Putamen (tissue), 1 donor: ENCODE data around the gene ATP7B.
"Not testable (repeated sequence)": the region's sequence is repeated elsewhere in the genome, so short reads cannot be mapped to it uniquely, and the experiment has no call there.

Experiments used
- DNase-seq: peaks from one replicate; pipeline ENCODE4 v3.0.0-alpha.2; 2016; ENCODE audit warnings: low spot score

Gene ATP7B

DNA sequence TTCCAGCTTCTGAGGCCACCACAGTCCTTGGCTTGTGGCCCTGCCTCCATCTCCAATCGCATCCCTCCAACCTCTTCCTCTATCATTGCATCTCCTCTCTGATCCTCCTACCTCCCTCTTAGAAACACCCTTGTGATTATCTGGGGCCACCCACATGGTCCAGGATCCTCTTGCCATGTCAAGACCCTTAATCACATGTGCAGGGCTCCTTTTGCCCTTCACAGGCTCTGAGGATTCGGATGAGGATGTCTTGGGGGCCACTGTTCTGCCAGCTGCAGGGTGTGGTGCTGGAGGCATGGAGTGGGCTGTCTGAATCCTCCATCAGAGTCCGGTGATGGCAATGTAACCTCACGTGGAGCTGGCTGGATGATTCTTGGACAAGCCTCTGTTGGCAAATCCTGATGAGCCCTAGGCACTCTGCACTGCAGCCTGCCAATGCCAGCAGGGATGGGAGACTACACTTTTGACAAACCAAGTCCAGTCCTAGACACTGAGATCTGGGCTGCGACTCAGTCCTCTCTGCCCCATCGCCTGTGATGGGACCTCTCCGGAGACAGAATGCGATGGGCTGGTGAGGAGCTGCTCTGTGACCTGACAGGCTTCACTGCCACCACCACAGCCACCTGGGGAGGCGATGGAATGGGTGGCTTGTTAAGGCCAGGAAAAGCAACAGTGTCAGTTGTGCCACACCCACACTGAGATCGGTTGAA, 88.3 kb downstream of the ATP7B start:
- DNase-seq = no peak

DNA sequence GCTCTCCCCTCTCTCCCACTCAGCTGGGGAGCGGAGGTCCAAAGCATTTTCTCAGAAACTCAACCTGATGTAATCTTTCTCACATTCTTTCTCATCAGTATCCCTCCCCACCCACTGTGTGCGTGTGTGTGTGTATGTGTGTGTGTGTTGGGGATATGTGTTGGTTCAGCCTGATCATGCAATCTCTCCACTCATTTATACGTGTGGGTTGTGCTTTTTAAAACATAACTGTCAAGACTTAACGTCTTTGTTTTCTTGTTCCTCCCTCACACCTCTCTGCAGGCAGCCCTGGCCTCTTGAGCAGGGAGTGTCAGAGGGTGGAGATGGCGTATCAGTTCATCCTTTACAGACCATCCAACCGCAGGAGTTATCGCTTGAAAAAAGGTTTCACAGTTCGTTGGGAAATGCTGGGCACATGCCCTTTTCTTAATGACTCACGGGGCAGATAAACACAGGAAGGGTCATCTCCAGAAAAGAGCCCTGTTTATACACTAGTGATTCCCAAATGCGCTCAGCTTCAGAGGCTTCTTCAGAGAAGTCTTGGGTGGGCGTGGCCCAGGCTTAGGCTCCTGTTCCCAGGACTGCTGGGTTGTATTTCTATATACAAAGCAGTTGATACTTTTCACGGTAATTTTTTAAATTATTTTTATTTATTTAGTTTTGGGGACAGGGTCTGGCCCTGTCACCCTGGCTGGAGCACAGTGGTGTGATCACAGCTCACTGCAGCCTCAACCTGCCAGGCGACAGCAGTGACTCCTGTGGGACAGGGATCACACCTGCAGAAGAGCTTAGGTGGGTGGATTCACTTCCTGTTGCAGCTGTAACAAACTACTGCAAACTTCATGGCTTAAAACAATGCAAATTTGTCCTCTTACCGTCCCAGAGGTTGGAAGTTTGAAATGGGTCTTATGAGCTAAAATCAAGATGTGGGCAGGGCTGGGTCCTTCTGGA, 89.2 kb downstream of the ATP7B start:
- no peak for DNase-seq

DNA sequence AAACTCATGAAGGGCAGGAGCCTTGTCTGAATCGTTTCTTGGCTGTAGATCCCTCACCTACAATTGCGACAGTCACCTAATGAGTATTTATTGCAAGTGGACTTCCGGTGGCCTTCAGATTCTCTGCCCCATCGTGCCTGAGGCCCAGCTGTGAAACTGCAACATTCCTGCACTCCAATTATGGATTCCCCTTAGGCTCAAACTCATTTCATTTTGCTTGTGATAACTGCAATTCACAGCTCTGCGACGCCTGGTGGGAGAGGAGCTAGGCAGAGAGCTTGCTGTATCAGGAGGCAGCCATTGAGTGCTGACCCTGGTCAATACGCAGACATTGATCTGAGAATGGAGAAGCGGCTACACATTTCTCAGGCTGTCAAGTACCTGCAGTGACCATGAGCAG, 90.5 kb downstream of the ATP7B start:
- no peak for DNase-seq

DNA sequence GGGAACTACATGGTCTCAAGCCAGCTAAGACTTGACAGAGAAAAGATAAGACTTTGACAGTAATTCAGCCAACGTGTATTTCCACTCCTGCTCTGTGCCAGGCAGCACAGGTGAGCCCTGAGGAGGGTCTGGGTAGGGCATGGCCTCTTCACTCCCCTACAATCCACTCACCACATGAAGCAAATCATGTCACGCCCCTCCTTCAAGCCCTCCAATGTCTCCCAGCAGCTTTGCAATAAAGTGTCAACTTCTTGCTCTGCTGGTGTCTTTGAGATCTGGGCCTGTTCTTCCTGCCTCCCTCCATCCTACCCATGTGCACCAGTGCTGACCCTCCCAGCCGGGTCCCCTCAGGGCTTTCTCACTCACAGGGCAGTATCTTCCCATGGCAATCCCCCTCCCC, 91.0 kb downstream of the ATP7B start:
- DNase-seq = no peak

DNA sequence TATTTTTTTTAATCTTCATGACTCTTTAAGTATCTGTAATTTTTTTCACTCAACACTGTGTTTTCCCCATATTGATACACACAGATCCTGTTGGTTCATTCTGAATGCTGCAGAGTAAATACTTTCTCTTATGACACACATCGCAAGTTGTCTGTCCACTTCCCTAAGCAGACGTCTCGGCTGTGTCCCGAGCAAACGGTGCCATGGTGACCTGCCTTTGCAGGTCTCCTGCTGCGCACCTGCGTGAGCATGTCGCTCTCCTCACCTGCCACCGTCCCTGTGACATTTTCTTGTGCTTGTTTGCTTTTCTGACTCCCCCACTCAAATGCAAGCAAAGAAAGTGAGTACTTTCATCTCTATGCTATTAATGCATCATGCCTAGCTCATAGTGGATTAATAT, 91.7 kb downstream of the ATP7B start:
- no peak for DNase-seq

DNA sequence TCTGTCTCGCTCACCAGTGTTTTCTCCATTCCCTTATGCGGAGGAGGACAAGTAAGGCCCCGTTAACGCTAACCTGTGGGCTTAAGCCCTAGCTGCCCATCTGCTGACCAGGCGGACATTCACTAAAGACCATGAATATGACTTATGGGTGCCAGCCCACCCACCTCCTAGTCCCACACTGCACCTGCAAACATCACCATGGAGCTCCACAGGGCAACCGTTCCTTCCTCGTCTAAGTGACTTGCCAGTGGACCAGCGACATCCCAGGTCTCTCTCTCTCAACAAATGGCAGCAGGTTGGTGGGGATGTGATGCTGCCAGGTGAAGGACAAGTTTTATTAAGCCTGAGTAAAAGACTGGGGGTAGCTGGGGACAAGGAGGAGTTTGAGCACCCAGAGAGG, 94.3 kb downstream of the ATP7B start:
- no peak for DNase-seq

DNA sequence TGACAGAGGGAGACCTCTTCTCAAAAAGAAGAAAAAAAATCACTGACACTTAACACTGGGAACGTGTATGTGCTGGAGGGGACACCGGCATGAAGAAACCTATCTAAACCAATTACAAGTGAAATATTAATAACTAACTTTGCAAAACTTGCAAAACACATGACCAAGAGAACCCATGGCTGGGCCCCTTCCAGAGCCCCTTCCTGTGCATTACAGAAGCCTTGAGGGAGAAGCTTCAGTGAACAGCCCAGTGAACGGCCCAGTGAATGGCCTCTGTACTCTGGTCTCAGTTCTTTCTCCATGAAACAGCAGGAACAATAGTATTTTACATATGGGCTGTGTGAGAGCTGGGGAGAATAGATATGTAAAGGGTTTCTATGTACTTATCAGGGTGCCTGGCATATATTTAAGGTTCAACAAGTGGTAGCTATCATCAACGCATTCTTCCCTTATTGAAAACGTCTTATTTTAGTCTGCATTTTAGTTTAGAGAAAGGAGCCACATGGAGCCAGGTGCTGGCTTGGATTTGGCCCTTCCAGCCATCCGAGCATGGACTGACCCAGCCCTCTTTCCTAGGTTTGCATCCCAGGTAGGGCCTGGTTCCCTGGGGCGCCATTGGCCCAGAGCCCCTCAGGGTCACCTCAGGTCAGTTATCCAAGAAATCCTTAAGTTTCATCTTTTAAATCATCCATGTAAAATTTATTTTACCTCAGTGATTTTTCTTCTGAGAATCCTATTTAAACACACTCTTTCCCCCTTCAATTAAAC, 95.0 kb downstream of the ATP7B start:
- no peak for DNase-seq

DNA sequence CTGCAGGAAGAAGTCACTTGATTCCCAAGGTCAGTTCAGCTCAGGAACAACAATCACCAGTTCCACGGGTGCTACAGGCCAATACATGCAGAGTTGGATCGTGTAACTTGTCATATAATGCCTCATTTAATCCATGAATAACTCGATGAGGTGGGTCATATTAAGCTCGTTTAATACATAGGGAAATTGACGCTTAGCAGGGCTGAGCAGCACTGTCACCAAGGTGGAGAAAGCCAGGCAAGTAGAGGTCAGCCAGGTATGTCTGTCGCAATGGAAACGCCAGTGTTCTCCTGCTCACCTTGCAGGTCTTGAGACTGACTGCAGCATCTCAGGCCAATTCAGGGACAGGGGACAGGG, 97.1 kb downstream of the ATP7B start:
- no peak for DNase-seq

DNA sequence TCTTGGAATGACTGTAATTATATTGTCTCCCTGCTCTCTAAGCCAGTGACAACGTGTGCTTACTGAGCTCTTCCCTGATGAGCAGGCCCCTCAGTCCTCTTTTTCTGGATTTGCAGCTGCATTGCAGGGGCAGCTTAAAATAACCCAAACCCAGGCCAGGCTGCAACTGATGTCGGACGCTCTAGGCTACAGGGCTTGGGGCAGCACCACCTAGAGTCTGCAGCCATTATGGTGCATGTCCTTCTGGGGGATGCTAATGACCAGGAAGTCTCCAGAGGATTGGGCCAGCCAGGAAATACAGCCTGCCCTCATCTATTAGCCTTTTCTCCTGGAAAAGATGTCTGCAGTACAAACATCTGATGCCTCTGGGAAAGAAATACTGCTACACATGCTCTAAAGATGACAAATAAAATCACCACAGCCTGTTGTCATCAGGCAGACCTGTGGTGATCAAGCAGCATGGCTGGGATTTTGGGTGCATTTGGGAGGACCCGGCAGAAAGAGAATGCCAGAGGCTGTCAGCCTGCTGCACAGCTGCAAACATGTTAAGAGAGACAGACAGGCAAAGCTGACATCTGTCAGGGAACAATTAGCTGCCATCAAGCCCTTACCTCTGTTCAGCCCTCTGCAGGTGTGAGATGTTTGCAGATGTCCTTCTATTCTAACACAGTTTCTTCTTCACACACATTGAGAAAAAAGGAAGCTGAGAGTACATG, 97.7 kb downstream of the ATP7B start:
- no peak for DNase-seq

DNA sequence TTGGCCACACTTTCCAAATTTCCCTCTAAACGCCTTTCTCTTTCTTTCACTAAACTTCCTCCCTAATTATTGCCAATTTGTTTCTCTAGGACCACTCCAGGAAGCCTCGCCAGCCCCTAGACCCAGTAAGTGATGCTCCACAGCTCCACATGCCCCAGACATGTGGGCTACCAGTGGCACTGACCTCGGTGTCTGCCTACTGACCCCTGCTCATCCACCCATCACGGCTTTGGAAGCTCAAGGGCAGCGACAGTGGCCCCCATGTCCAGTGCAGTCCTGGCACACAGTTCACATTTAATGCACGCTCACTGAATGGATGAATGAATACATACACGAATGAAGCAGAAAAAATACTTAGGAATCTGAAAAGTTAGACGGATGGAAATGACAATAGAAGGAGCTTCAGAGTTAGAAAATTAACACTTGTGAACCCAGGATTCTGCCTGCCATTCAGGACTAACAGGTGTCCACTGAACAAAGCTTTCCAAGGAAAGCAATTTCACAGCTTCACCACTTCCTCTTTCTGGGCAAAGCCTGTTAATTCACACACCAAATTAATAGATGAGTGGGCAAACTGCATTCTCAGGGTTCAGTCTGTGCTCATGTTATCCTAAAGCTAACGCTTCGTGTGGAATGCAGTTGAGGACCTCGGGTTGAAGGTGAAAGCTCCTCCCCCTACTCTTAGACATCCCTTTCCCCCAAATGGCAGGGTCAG, 98.6 kb downstream of the ATP7B start:
- no peak for DNase-seq

DNA sequence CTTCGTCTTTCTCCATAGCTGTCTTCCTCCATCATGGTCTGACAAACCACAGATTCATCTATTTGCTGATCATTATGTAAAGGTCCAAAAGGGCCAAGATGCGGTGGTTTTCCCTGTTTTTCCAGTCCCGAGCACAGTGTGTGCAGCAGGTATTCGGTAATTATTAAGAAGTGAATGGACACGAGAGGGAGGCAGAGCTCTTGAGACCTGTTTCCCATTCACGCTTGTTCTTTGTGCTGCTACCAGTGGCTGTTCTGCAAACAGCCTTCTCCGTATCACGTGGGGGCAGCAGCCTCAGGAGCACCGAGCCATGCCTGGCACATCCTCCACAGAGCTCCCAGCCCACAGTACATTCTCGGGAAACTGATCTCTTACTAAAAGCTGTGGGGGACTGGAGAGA, 99.2 kb downstream of the ATP7B start:
- peak; percentile 78 for DNase-seq

DNA sequence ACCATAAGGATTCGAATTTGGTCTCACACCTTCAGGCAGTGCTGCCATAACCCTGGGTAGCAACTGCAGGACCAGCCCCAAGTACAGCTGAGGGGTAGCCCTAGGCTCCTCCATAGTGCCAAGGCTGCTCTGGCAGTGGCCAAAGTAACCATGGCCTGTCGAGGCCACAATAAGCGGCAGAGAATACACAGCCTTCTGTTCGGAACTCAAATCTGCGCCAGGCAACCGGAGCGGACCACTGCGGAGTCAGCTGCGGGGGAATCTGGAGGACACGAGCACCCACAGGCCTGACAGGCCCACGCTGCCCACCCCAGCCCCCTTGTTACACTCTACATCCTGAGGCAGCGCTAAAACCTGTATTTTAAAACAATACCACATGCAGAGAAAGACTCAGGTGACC, 100.7 kb downstream of the ATP7B start:
- DNase-seq = no peak

DNA sequence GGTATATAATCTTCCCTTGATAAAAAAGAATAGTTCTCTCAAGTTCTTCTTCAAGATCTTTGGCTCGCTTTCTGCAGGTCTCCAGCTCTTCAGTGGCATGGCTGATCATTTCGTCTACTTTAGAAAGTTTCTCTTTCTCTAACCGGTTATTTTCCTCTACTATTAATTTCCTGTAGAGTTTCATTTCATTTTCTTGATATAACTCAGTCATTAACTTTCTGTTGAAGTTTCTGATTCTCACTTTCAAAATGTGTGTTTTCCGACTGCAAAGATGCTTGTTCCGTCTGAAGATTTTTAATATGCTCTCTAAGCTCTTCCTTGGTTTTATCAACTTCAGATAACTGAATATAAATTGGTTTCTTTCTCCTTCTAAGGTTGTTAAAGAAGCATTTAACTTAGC, 102.0 kb downstream of the ATP7B start:
- not testable (repeated sequence) for DNase-seq

DNA sequence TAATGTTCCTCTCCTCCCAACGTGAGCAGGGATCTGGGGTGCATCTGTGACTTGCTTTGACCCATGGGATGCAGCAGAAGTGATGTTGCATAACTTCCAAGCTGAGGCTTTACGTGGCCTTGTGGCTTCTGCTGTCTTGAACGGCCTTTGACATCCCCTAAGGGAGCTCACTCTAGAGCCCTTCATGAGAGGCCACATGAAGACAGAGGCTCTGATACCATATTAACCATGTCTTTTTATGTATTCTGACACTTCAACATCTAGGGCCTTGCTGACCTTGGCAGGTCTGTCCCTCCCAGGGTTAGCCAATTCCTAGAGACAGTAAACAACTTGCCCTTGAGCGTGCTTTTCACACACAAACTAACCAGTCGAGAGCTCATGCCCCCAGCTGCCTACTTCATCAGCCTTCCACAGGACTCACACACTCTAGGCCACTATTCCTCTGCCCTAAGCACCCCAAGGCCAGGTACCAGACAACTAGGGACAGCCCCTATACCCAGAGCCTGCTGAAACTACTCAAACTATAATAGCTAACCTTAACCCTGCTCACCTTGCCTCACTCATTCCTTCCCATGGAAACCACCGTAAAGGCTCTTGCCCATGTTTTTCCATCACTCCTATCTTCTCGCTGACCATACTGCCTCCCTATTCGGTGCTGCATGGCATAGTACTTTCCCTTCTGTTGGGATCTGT, 104.1 kb downstream of the ATP7B start:
- DNase-seq = no peak

DNA sequence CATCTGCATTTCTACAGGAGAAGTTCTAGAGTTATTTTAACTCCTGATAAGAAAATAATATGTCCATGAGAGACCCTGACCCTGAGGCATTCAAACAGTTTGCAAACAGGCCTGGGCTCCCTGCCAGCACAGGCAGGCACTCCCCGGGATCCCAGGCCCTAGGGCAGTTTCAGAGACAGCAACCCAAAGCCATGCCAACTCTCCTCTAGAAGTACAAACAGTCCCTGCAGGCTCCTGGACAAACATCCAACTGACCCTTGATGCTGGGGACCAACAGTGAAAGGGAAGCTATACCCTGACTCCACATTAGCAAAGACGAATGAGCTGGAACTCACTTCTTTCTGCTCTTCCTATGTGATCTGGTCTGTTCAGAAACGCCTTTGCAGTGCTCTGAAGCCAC, 104.7 kb downstream of the ATP7B start:
- DNase-seq = no peak

DNA sequence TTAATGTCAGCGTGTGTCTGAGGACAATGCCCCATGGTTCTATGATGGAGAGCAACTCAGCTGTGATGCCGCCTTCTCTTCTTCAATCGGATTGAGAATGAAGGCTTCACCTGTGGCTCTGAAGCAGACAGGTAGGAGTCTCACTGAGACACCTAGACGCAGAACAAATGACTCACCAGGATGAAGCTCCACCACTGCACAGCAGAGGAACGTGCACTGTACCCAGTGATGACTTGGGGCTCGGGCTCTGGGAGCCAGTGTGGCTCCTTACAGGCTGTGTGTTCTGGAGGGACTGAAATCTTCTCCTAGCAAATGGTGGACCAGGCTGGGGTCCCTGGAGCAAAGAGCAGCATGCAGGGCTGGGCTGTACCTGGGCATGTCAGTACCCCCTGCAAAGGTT, 105.5 kb downstream of the ATP7B start:
- DNase-seq = no peak

DNA sequence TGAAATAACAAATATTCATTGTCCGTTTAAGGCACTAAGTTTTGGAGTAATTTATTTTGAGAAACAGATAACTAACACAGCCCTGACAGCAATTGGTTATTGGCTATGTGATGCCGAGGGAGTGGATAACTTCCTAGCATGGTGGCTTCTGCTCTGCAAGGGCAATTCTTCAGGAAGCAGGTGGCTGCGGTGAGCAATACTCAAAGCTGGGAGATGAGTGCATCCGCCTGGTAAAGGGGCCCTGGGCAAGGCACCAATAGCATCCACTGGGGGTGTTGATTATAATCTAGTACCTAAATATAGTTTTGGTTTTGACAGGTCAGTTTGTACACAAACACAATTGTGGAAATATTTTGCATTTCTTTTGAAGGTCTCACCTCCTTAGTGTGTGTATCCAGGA, 108.5 kb downstream of the ATP7B start:
- no peak for DNase-seq

DNA sequence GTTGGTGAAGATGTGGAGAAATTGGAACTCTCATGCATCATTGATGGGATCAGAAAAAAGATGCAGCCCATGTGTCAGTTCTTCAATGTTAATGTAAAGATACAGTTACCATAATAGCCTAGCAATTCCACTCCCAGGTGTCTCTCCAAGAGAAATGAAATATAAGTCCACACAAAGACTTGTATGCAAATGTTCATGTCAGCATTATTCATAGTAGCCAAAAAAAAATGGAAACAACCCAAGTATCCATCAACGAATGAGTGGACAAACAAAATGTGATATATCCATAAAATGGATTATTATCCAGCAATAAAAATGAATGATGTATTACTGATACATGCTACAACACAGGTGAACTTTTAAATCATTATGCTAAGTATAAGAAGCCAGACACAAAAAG, 110.8 kb downstream of the ATP7B start:
- no peak for DNase-seq

DNA sequence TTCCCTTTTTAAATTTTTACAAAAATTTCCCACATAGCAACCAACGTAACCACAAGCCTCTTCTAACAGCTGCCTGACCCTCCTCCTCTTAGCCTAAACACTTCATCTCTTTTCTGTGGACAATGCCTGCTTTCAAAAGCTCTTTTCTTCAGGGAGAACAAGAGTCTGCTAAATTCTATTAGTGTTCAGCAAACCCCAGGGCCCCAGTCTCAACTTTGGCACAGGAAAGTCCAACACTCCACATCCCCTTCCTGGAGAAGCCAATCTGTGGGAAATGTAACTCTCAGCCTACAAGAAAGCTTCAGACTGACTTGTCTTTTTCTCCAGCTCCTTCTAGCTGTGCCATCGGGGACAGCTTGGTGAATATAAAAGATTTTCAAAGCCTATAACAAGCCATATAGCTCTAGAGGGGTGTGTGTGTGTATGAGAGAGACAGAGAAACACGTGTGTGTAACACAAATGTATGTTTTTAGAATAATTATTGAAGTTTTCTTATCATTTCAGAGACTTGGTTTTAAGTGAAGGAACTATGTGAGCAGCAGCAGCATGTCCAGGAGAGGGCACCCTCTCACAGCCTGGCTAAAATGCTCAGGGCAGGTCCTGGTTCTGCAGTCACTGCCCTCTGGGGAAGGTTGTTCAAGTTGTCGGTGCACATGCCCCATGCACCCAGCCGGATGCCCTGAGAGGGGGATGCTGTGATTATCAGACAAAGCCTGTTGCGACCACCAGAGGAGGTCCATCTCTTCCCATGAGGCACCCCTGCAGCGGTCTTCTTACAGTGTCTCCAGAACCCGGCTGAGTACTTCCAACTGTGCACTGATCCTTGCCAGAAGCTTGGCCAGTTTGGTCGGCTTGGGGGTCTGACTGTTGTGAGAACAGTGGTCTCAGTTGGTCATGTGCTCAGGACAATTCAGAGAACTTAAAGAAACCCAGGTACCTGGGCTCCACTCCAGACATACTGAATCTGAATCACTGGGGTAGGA, 115.1 kb downstream of the ATP7B start:
- DNase-seq = no peak

DNA sequence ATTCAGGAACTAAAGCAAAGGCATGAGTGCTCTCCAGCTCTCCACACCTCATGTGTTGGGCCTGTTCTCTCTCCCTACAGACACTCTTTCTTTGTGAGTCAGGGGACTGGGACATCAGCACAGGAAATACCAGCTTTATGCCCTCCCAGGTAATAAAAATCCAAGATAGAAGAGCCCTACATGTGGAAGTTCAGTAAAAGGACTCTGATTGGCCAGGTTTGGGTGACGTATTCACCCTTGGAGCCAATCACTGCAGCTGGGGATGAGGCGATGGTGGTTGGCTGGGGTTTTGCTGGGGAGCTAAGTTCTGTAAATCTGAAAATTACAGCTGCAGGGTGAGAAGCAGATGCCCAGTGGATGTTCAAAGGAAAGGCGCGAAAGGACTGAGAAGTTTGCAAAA, 117.0 kb downstream of the ATP7B start:
- no peak for DNase-seq
